T-cell (primary cell): Measurements from ENCODE around the gene TBX10. TPM values are rescaled to one million over a fixed set of nuclear protein-coding genes. Genes with fewer than 3 reads are reported as not detected.
A peak's percentile ranks its signal among the peaks of the same experiment; 100 is the strongest.

Experiments
- ATAC-seq, 4 experiments: fragments of 200-7000 bp in 3 of 4; fragments of 150-1000 bp in 1 of 4; cut with Tn5 transposase; replicated peaks in 1 of 4; 1 replicate in 3 of 4; 2 replicates in 1 of 4; pipeline ENCODE4 v1.10.0; 2021; ENCODE audit warnings: moderate library complexity in 3 of 4, mild to moderate bottlenecking in 2 of 4, moderate number of reproducible peaks in 1 of 4
- CTCF ChIA-PET, 2 donors: fragments of 300-600 bp; sonication (Branson Sonifier 250); formaldehyde crosslinking; loops; one replicate each; lab custom pipeline; 2022; ENCODE audit warnings: antibody characterized with exemption in 2 of 2; lab: Charles Lee
- POLR2A ChIA-PET, 2 donors: fragments of 300-600 bp; sonication (Branson Sonifier 250); formaldehyde crosslinking; loops; one replicate each; lab custom pipeline; 2022; ENCODE audit warnings: antibody characterized with exemption in 2 of 2; lab: Charles Lee
- DNase-seq, 35 experiments: peaks; one replicate each; pipeline versions ENCODE4 v3.0.0 to v3.0.0-alpha.2; 2013 to 2023
- H3K27ac ChIP-seq: one replicate; pipeline ENCODE4 v1.5.1; 2013; ENCODE audit warnings: low read length
- H3K27me3 ChIP-seq, 2 experiments: replicated peaks in 1 of 2; 1 replicate in 1 of 2; 2 replicates in 1 of 2; pipeline versions ENCODE4 v1.6.1 to v1.7.0; 2013; ENCODE audit warnings: low read length in 1 of 2, mixed read lengths in 1 of 2; ENCODE audit not compliant: control insufficient read depth in 2 of 2, insufficient read depth in 2 of 2; ENCODE audit errors: extremely low read depth in 1 of 2
- H3K36me3 ChIP-seq, 2 donors: 1 replicate in 1 of 2; 2 replicates in 1 of 2; pipeline versions ENCODE4 v1.6.1 to v1.7.0; 2013; ENCODE audit warnings: low read length in 1 of 2; ENCODE audit not compliant: control insufficient read depth in 2 of 2, insufficient read depth in 1 of 2; ENCODE audit errors: extremely low read depth in 1 of 2
- H3K4me1 ChIP-seq, 2 experiments: 1 replicate in 1 of 2; 2 replicates in 1 of 2; pipeline versions ENCODE4 v1.6.1 to v1.7.0; 2013; ENCODE audit warnings: low read length in 2 of 2, mixed read lengths in 1 of 2; ENCODE audit not compliant: insufficient read depth in 2 of 2, control insufficient read depth in 1 of 2; ENCODE audit errors: extremely low read depth in 1 of 2
- H3K4me3 ChIP-seq, 2 donors: 1 replicate in 1 of 2; 2 replicates in 1 of 2; pipeline versions ENCODE4 v1.5.1 to v1.7.0; 2013; ENCODE audit warnings: mild to moderate bottlenecking in 2 of 2, low read length in 1 of 2, moderate library complexity in 1 of 2; ENCODE audit not compliant: control insufficient read depth in 1 of 2; ENCODE audit errors: extremely low read depth in 1 of 2
- H3K9me3 ChIP-seq: 2 replicates; pipeline ENCODE4 v1.7.0; 2013
- H3K27ac Mint-ChIP-seq, 2 donors: one replicate each; pipeline ENCODE4 v1.8.0; 2020 to 2021; ENCODE audit warnings: mild to moderate bottlenecking in 2 of 2, mixed read lengths in 2 of 2
- H3K27me3 Mint-ChIP-seq, 2 donors: one replicate each; pipeline ENCODE4 v1.8.0; 2021 to 2022; ENCODE audit warnings: mixed read lengths in 2 of 2
- H3K36me3 Mint-ChIP-seq: one replicate; pipeline ENCODE4 v1.8.0; 2021; ENCODE audit warnings: mixed read lengths
- H3K4me1 Mint-ChIP-seq, 3 donors: one replicate each; pipeline ENCODE4 v1.8.0; 2020 to 2022; ENCODE audit warnings: mixed read lengths in 3 of 3, mild to moderate bottlenecking in 1 of 3
- H3K4me3 Mint-ChIP-seq, 3 donors: one replicate each; pipeline ENCODE4 v1.8.0; 2020 to 2022; ENCODE audit warnings: mild to moderate bottlenecking in 3 of 3, mixed read lengths in 3 of 3, moderate library complexity in 3 of 3
- H3K9me3 Mint-ChIP-seq, 3 donors: one replicate each; pipeline ENCODE4 v1.8.0; 2020 to 2022; ENCODE audit warnings: mixed read lengths in 3 of 3
- WGBS: methylation state at CpG from one replicate; pipeline ENCODE4 v1.1.5; 2013; ENCODE audit warnings: missing lambda C conversion rate; ENCODE audit not compliant: insufficient coverage; 5-methylcytosine and 5-hydroxymethylcytosine counted together
- total RNA-seq, 35 experiments: library from RNA in 6 of 35; stranded (reverse) in 6 of 35; fragments of 120-200 nt in 1 of 35; gene quantifications; one replicate each; pipeline versions ENCODE4 v1.2.1 to v1.2.4 and lab custom pipeline; 2013 to 2026

The TBX10 gene
- total RNA-seq, 5 donors from 2014 or later (not counting 1 experiment from before 2014, with no cell fraction given) = not detected

DNA sequence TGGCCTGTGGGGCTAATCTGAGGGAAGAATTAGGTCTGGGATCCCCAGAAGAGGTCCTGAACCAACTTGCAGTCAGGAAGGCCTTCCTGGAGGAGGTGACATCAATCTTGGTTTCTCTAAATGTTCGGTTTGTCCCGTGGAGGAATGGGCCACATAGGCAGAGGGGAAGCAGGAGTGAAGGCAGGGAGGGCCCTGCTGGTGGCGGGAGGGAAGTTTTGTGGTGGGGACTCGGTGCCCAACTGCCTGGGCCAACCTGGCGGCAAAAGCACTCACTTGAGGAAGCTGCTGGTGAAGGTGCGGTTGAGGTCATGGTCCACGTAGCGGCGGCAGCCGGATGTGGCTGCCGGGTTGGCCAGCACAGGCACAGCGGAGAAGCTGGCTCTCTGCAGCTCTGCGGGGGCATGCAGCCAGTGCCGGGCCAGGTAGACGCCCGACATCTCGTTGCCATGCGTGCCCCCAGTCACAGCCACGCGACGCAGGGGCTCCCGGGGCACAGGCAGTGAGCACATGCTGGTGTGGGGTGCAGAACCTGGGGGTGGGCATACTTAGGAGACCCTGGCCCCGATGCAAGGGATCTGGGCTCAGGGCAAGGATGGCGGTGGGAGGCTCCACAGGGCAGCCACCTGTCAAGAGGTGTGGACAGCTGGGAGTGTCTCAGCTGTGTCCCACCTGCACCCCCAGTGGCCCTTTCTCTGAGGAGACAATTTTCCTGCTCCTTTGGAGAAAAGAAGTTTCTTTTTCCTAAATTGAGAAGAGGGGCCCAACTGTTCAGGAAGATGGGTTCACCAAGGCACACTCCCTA lies 7.2 kb upstream of the TBX10 start:
- POLR2A ChIA-PET = no interaction called here

GRCh38 chr11:67645521-67646461 lies 6.2 kb upstream of the TBX10 start:
- Mint-ChIP-seq H3K27me3 (no peaks in the 10 kb centered on the region), H3K4me1 (peaks cover 26 to 46% (median 41%) of the 10 kb centered on the region in 3 donors), H3K9me3 (no peaks in the 10 kb centered on the region), H3K36me3 (no peaks in the 10 kb centered on the region), H3K27ac (peak overlapping the region; percentile 13 to 71), H3K4me3 (peak overlapping the region in 2 of 3 donors; percentile 51 to 61)
- 95% methylated on average over 14 of the region's 24 CpGs for WGBS
- POLR2A ChIA-PET = interaction anchor here in 1 of 2 donors (0.6 kb wide), 2 partner anchors 69 to 1029 kb away, joined by 3 read pairs; partner anchors contain the start of gene RBM14
- Histone ChIP-seq H3K9me3 (no peaks in the 10 kb centered on the region), H3K4me3 (no peak overlapping the region), H3K27me3 (peaks cover 0 to 26% of the 10 kb centered on the region in 2 experiments), H3K27ac (no peak overlapping the region), H3K4me1 (peaks cover 2 to 49% of the 10 kb centered on the region in 2 experiments), H3K36me3 (no peaks in the 10 kb centered on the region)
- no peak for DNase-seq
- ATAC-seq = no peak
- CTCF ChIA-PET = interaction anchor here (0.5 to 0.7 kb wide), 2 partner anchors 15 to 16 kb away, joined by 5 read pairs; no protein-coding TSS in a partner anchor

More for the DNA sequence above, 7.2 kb upstream of the TBX10 start:
- H3K27ac ChIP-seq = no peak overlapping the region
- H3K9me3 ChIP-seq = no peaks in the 10 kb centered on the region
- H3K4me3 ChIP-seq = no peak overlapping the region
- WGBS = 6% methylated on average over 24 of the region's 24 CpGs
- CTCF ChIA-PET = interaction anchor here (0.5 to 1.5 kb wide), 2 partner anchors 11 to 14 kb away, joined by 3 to 5 read pairs; no protein-coding TSS in a partner anchor
- peak overlapping the region; percentile 13 to 71 for H3K27ac Mint-ChIP-seq
- H3K9me3 Mint-ChIP-seq = no peaks in the 10 kb centered on the region
- peaks cover 2 to 51% of the 10 kb centered on the region in 2 experiments for H3K4me1 ChIP-seq
- peaks cover 0 to 20% of the 10 kb centered on the region in 2 experiments for H3K27me3 ChIP-seq
- no peaks in the 10 kb centered on the region for H3K36me3 Mint-ChIP-seq
- H3K4me3 Mint-ChIP-seq = peak overlapping the region; percentile 39 to 61 (median 51)
- H3K4me1 Mint-ChIP-seq = peaks cover 26 to 46% (median 41%) of the 10 kb centered on the region in 3 donors
- ATAC-seq (peak in 3 of 4 experiments; percentile 14 to 51 (median 35)), DNase-seq (peak in 23 of 35 experiments; percentile 18 to 52 (median 25))
- H3K27me3 Mint-ChIP-seq = no peaks in the 10 kb centered on the region
- no peaks in the 10 kb centered on the region for H3K36me3 ChIP-seq

DNA sequence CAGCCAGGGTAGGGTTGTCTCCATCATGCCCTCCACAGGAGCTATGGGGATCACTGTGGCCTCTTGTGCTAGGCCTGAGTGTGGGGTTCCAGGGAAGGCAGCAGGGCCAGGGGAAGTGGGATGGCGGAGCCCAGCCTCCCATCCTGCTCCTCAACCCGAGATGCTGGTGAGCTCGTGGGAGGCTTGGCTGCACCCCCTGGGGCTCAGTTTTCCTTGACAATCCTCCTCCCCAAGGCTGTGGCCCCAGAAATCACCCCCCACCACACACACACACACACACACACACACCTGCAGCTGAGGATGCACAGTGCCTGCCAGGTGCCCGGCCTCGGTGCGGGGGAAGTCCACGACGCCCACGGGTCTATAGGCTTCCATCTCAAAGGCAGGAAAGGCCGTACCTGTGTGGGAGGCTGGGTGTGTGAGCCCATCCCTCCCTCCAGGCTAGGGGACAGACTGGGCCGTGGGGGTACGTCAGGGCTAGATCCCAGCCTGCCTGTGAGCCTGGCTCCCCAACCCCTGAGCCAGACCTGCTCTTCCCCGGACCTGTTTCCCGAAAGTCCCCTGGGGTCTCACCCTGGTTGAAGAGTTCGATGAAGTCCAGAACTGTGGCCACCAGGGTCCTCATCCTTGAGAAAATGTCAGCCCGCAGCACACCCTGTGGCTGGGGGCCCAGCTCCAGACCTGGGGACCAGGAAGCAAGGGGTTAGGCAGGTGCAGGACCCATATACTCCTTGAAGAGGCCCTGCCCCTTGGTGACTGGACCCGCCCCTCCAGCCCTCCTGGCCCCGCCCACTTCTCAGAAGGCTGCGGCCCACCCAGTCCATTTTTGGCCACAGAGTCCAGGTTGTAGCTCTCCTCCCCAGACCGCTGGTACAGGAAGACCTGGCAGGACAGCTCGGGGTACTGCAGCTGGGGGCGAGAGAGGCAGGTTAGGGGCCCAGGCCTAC lies 5.2 kb upstream of the TBX10 start:
- ChIA-PET POLR2A (interaction anchor here in 1 of 2 donors (0.6 kb wide), 1 partner anchor 70 kb away, joined by 3 read pairs; no protein-coding TSS in a partner anchor), CTCF (no interaction called here)
- Histone ChIP-seq H3K36me3 (no peaks in the 10 kb centered on the region), H3K4me1 (peaks cover 2 to 48% of the 10 kb centered on the region in 2 experiments), H3K9me3 (no peaks in the 10 kb centered on the region), H3K27ac (no peak overlapping the region), H3K4me3 (no peak overlapping the region), H3K27me3 (peaks cover 0 to 36% of the 10 kb centered on the region in 2 experiments)
- Mint-ChIP-seq H3K9me3 (no peaks in the 10 kb centered on the region), H3K4me1 (peaks cover 19 to 38% (median 31%) of the 10 kb centered on the region in 3 donors), H3K4me3 (no peak overlapping the region), H3K27me3 (no peaks in the 10 kb centered on the region), H3K27ac (no peak overlapping the region), H3K36me3 (no peaks in the 10 kb centered on the region)
- ATAC-seq (no peak), DNase-seq (no peak)
- WGBS = 93% methylated on average over 11 of the region's 22 CpGs

DNA sequence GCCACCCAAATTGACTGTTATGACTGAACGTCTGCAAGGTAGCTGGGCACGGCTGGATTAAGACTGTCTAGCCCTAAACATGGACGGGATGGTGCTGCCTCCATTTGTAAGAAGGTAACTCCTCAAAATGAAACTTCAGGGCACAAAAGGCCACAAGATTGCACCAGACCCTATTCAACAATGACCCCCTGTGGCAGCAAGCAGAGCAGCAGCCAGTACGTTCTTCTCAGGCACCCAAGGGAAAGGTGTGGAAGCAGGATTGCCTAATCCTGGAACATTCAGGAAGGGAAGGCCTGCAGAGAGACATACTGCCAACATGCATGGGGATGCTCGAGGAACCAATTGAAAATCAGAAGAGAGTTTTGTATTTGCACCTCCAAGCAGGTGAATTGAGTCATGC lies 4.5 kb upstream of the TBX10 start:
- no peaks in the 10 kb centered on the region for H3K36me3 Mint-ChIP-seq
- no peak overlapping the region for H3K27ac Mint-ChIP-seq
- no peaks in the 10 kb centered on the region for H3K9me3 ChIP-seq
- H3K9me3 Mint-ChIP-seq = no peaks in the 10 kb centered on the region
- H3K4me3 ChIP-seq = no peak overlapping the region
- CTCF ChIA-PET = no interaction called here
- ATAC-seq = no peak
- H3K27me3 Mint-ChIP-seq = no peaks in the 10 kb centered on the region
- no peak overlapping the region for H3K4me3 Mint-ChIP-seq
- no peak overlapping the region for H3K27ac ChIP-seq
- POLR2A ChIA-PET = no interaction called here
- H3K4me1 Mint-ChIP-seq = peaks cover 19 to 31% (median 25%) of the 10 kb centered on the region in 3 donors
- peaks cover 0 to 40% of the 10 kb centered on the region in 2 experiments for H3K27me3 ChIP-seq
- H3K4me1 ChIP-seq = peaks cover 2 to 41% of the 10 kb centered on the region in 2 experiments
- H3K36me3 ChIP-seq = no peaks in the 10 kb centered on the region
- WGBS = 98% methylated on average over 4 of the region's 5 CpGs
- no peak for DNase-seq

DNA sequence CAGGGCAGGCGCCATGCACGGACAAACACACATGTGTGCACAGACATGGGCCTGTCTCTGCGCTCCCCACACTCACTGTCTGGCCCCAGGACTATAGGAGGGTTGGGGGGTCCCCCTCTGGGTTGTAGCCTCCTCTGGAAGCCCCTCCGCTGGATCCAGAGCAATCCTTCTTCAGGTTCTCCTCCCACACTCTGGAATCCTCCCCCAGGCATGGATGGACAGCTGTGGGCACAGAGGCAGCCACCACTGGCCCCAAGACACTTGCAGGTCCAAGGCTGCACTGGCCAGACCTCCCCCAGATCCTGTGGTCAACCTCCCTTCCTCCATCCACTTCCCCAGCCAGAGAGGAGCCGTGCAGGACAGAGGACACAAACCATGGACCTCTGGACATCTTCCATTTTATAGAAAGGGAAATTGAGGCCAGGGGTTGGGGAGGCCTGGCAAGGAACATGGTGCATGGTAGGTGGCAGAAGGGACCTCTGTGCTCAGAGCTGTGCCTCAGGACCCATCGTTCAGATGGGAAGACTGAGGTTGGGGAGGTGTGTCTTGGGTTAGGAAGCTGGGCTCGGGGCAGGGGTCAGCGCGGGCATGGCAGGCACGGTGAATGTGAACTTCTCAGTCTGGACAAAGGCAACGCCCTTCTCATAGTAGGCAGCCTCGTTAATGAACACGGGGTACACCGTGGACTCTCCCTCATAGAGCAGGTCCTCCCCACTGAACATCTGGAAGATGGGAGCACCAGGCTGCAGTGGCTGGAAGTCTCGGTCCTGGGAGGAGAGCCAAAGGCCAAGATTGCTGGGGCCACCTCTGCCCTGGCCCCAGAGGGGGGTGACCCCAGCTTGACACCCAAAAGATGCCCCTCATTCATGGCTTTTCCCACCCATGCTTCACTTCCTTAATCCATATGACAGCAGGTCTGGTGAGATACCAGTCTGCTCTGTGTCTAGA lies 2.9 kb upstream of the TBX10 start:
- Mint-ChIP-seq H3K27me3 (no peaks in the 10 kb centered on the region), H3K4me3 (no peak overlapping the region), H3K27ac (no peak overlapping the region), H3K36me3 (no peaks in the 10 kb centered on the region), H3K4me1 (peaks cover 13 to 21% (median 17%) of the 10 kb centered on the region in 3 donors), H3K9me3 (no peaks in the 10 kb centered on the region)
- H3K4me1 ChIP-seq = peaks cover 2 to 25% of the 10 kb centered on the region in 2 experiments
- CTCF ChIA-PET = interaction anchor here in 1 of 2 donors (0.5 kb wide), 1 partner anchor 88 kb away, joined by 3 read pairs; no protein-coding TSS in a partner anchor
- H3K36me3 ChIP-seq = no peaks in the 10 kb centered on the region
- ATAC-seq (no peak), DNase-seq (no peak)
- H3K9me3 ChIP-seq = no peaks in the 10 kb centered on the region
- peaks cover 0 to 40% of the 10 kb centered on the region in 2 experiments for H3K27me3 ChIP-seq
- WGBS = 97% methylated on average over 10 of the region's 15 CpGs
- no peak overlapping the region for H3K4me3 ChIP-seq
- POLR2A ChIA-PET = no interaction called here
- H3K27ac ChIP-seq = no peak overlapping the region
